Osteocyte (in vitro differentiated cells): ENCODE results near the gene DNAH2. TPM values are rescaled to one million over a fixed set of nuclear protein-coding genes. Genes with fewer than 3 reads are reported as not detected.
"Not testable (repeated sequence)": the region's sequence is repeated elsewhere in the genome, so short reads cannot be mapped to it uniquely, and the experiment has no call there.

Experiments used
- DNase-seq: peaks from one replicate; pipeline ENCODE4 v3.0.0; 2021; ENCODE audit warnings: mixed read lengths; ENCODE audit not compliant: unreplicated experiment; ENCODE audit errors: extremely low spot score
- H3K27ac Mint-ChIP-seq: one replicate; pipeline ENCODE4 v1.8.0; 2021; ENCODE audit warnings: mild to moderate bottlenecking, mixed read lengths; ENCODE audit not compliant: unreplicated experiment
- H3K27me3 Mint-ChIP-seq: one replicate; pipeline ENCODE4 v1.8.0; 2021; ENCODE audit warnings: mixed read lengths; ENCODE audit not compliant: unreplicated experiment
- H3K36me3 Mint-ChIP-seq: one replicate; pipeline ENCODE4 v1.8.0; 2021; ENCODE audit warnings: mixed read lengths; ENCODE audit not compliant: unreplicated experiment
- H3K4me1 Mint-ChIP-seq: one replicate; pipeline ENCODE4 v1.8.0; 2021; ENCODE audit warnings: mixed read lengths; ENCODE audit not compliant: unreplicated experiment
- H3K4me3 Mint-ChIP-seq: one replicate; pipeline ENCODE4 v1.8.0; 2021; ENCODE audit warnings: mild to moderate bottlenecking, moderate library complexity, mixed read lengths; ENCODE audit not compliant: unreplicated experiment
- H3K9me3 Mint-ChIP-seq: one replicate; pipeline ENCODE4 v1.8.0; 2021; ENCODE audit warnings: mixed read lengths; ENCODE audit not compliant: unreplicated experiment
- CTCF ChIP-seq: fragments of 200-600 bp; sonication (generic); IDR thresholded peaks from 2 replicates; pipeline ENCODE4 v1.5.0; 2021; ENCODE audit warnings: antibody characterized with exemption, mild to moderate bottlenecking, moderate library complexity
- total RNA-seq: library from RNA; stranded (reverse); gene quantifications from 2 replicates; pipeline ENCODE4 v1.2.1, GENCODE V29; 2021

Gene DNAH2
- total RNA-seq, 1 donor from 2014 or later, result 0.03 TPM

- TF ChIP-seq CTCF, result peak; percentile 77
- no peak for DNase-seq
- no peaks in the 10 kb centered on the region for H3K9me3 Mint-ChIP-seq
- no peaks in the 10 kb centered on the region for H3K27me3 Mint-ChIP-seq
- no peak overlapping the region for H3K4me3 Mint-ChIP-seq
- peaks cover 16% of the 10 kb centered on the region for H3K36me3 Mint-ChIP-seq
- peaks cover 6% of the 10 kb centered on the region for H3K4me1 Mint-ChIP-seq
- no peak overlapping the region for H3K27ac Mint-ChIP-seq
These were observed 145.3 kb downstream of the DNAH2 start for GRCh38 chr17:7862692-7863437.

GRCh38 chr17:7864384-7864783, 146.8 kb downstream of the DNAH2 start:
- not testable (repeated sequence) for H3K4me3 Mint-ChIP-seq, H3K27me3 Mint-ChIP-seq, DNase-seq, H3K9me3 Mint-ChIP-seq, H3K27ac Mint-ChIP-seq, H3K4me1 Mint-ChIP-seq
- peaks cover 16% of the 10 kb centered on the region for H3K36me3 Mint-ChIP-seq

DNA sequence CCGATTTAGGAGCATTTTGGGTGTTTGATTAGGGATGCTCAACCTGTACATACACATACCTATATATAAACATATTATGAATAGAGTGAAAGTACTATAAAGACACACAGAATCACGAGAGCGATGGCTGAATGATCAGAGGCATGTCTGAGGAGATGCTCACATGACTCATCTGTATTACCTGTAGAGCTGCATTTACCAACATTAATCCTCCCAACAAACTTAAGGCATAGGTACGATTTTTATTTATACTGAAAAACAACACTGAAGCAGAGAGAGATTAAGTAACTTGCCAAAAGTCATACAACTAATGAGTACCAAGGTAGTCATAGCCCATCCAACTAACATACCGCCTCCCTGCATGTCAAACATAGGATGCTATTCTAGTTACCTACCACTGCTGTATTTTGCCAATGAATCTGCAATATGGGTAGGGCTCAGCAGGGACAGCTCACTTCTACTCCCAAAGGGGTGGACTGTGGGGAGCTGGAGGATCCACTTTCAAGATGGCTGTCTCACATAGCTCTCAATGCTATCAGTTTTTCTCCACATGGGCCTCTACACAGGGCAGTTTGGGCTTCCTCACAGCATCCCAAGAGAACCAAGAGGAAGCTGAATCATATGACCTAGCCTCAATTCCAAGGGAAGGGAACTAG, 147.6 kb downstream of the DNAH2 start:
- TF ChIP-seq CTCF, result no peak
- no peak for DNase-seq
- Mint-ChIP-seq H3K36me3 (peaks cover 16% of the 10 kb centered on the region), H3K4me3 (no peak overlapping the region), H3K27me3 (no peaks in the 10 kb centered on the region), H3K4me1 (peaks cover 6% of the 10 kb centered on the region), H3K9me3 (no peaks in the 10 kb centered on the region), H3K27ac (no peak overlapping the region)

- DNase-seq, result no peak
- Mint-ChIP-seq H3K4me1 (peaks cover 3% of the 10 kb centered on the region), H3K9me3 (no peaks in the 10 kb centered on the region), H3K36me3 (peaks cover 12% of the 10 kb centered on the region), H3K27me3 (no peaks in the 10 kb centered on the region), H3K27ac (no peak overlapping the region), H3K4me3 (no peak overlapping the region)
- TF ChIP-seq CTCF, result no peak
These were observed 150.4 kb downstream of the DNAH2 start for GRCh38 chr17:7867881-7868329.

- Mint-ChIP-seq H3K9me3 (no peaks in the 10 kb centered on the region), H3K27ac (no peak overlapping the region), H3K4me1 (no peaks in the 10 kb centered on the region), H3K4me3 (no peak overlapping the region), H3K36me3 (peaks cover 23% of the 10 kb centered on the region), H3K27me3 (no peaks in the 10 kb centered on the region)
- DNase-seq, result no peak
- TF ChIP-seq CTCF, result no peak
These were observed 155.5 kb downstream of the DNAH2 start for GRCh38 chr17:7873051-7873450.
